ENCODE data around the gene AFAP1.

AFAP1 gene

GRCh38 chr4:7773401-7774180 is 166.1 kb downstream of the AFAP1 start:
- Histone ChIP-seq H3K4me2 (ENCODE audit: low read length) (no peak overlapping the region), H3K4me3 (ENCODE audit: low read depth, low read length) (no peak overlapping the region), H3K9ac (no peak overlapping the region), H3K9me3 (ENCODE audit: control insufficient read depth, low read length) (no peaks in the 10 kb centered on the region), H3K4me1 (no peaks in the 10 kb centered on the region), H3K27ac (no peak overlapping the region), H3K79me2 (no peaks in the 10 kb centered on the region), H2AFZ (no peak overlapping the region), H3K36me3 (ENCODE audit: control insufficient read depth, insufficient read depth, low read length) (no peaks in the 10 kb centered on the region), H3K27me3 (ENCODE audit: control insufficient read depth, insufficient read depth, low read length) (no peaks in the 10 kb centered on the region)
- TF ChIP-seq, protein P1, sequence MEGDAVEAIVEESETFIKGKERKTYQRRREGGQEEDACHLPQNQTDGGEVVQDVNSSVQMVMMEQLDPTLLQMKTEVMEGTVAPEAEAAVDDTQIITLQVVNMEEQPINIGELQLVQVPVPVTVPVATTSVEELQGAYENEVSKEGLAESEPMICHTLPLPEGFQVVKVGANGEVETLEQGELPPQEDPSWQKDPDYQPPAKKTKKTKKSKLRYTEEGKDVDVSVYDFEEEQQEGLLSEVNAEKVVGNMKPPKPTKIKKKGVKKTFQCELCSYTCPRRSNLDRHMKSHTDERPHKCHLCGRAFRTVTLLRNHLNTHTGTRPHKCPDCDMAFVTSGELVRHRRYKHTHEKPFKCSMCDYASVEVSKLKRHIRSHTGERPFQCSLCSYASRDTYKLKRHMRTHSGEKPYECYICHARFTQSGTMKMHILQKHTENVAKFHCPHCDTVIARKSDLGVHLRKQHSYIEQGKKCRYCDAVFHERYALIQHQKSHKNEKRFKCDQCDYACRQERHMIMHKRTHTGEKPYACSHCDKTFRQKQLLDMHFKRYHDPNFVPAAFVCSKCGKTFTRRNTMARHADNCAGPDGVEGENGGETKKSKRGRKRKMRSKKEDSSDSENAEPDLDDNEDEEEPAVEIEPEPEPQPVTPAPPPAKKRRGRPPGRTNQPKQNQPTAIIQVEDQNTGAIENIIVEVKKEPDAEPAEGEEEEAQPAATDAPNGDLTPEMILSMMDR (IDR thresholded peaks at IDR 0.05), result no peak

- no peak overlapping the region for H3K4me2 ChIP-seq (ENCODE audit: low read length)
- H3K9me3 ChIP-seq (ENCODE audit: control insufficient read depth, low read length), result no peaks in the 10 kb centered on the region
- no peak overlapping the region for H3K9ac ChIP-seq
- no peak overlapping the region for H3K4me3 ChIP-seq (ENCODE audit: low read depth, low read length)
- H3K79me2 ChIP-seq, result no peaks in the 10 kb centered on the region
- H3K4me1 ChIP-seq, result no peaks in the 10 kb centered on the region
- H3K36me3 ChIP-seq (ENCODE audit: control insufficient read depth, insufficient read depth, low read length), result no peaks in the 10 kb centered on the region
- no peak overlapping the region for H3K27ac ChIP-seq
- TF ChIP-seq, protein P1 (IDR thresholded peaks at IDR 0.05), result no peak
- H2AFZ ChIP-seq, result no peak overlapping the region
- no peaks in the 10 kb centered on the region for H3K27me3 ChIP-seq (ENCODE audit: control insufficient read depth, insufficient read depth, low read length)
These were observed 166.8 kb downstream of the AFAP1 start for GRCh38 chr4:7772711-7773385.

DNA sequence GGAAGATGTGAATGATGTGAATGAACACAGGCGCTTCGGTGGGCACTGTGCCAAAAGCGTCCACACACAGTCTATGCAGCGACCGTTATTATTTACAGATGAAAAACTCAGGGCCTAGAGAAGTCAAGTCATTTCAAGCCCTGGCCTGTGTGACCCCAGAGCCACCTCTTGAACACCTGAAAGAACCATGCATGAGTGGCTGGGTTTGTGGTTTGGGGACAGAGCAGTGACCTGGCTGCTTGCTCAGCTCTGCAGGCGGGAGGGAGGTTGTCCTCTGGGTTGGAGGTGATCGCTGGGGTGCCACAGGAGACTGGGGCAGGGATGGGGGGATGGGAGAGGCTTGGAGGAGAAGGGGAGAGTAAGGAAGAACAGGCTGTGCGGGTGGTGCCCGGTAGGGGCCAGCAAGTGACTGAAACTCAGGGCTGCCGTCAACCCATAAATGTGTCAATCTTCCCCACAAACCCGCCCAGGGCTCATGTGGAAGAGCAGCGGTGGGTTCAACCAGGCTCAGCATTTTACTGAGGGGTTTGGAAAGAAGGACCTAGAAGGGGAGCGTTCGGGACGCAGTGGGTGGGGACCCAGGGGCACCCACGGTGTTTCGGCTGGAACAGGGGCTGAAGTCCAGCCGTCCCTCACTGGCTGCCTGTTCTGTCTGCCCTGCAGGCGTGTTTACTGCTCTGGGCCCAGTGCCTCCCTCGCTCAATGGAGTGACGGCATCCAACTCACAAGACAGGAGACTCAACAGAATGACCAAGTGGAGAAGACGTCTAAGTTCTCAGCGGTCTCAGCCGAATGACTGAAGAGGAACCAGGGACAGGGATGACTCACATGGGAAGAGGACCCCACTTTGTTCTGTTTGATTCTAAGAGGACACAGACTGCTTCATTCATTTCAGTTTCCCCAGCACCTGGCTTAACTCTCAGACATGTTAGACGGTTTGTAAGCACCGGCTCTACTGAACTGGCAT is 167.8 kb downstream of the AFAP1 start:
- Histone ChIP-seq H3K4me1 (no peaks in the 10 kb centered on the region), H3K36me3 (ENCODE audit: control insufficient read depth, insufficient read depth, low read length) (no peaks in the 10 kb centered on the region), H3K79me2 (no peaks in the 10 kb centered on the region), H3K9me3 (ENCODE audit: control insufficient read depth, low read length) (no peaks in the 10 kb centered on the region), H2AFZ (no peak overlapping the region), H3K9ac (no peak overlapping the region), H3K4me3 (ENCODE audit: low read depth, low read length) (no peak overlapping the region), H3K27me3 (ENCODE audit: control insufficient read depth, insufficient read depth, low read length) (no peaks in the 10 kb centered on the region), H3K4me2 (ENCODE audit: low read length) (no peak overlapping the region), H3K27ac (no peak overlapping the region)
- TF ChIP-seq, protein P1 (IDR thresholded peaks at IDR 0.05), result no peak

DNA sequence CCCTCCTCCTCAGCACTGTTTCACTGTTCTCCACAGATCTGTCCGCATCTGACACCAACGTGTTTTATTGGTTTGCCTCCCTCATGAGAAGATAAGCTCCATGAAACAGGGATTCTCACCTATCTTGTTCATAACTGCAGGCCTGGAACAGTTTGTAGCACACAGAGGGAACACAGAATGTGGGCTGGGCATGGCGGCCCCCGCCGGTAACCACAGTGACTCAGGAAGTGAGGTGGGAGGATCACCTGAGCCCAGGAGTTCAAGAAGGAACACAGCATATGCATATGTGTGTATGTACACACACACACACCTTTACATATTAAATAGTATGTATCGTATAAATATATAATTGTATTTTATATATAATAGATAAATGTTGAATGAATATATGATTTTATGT is 168.6 kb downstream of the AFAP1 start:
- Histone ChIP-seq H3K9ac (no peak overlapping the region), H3K79me2 (no peaks in the 10 kb centered on the region), H3K4me1 (no peaks in the 10 kb centered on the region), H3K27ac (no peak overlapping the region), H3K9me3 (ENCODE audit: control insufficient read depth, low read length) (no peaks in the 10 kb centered on the region), H3K27me3 (ENCODE audit: control insufficient read depth, insufficient read depth, low read length) (no peaks in the 10 kb centered on the region), H2AFZ (no peak overlapping the region), H3K4me2 (ENCODE audit: low read length) (no peak overlapping the region), H3K36me3 (ENCODE audit: control insufficient read depth, insufficient read depth, low read length) (no peaks in the 10 kb centered on the region), H3K4me3 (ENCODE audit: low read depth, low read length) (no peak overlapping the region)
- TF ChIP-seq, protein P1 (IDR thresholded peaks at IDR 0.05), result no peak
